ENCODE results near the gene RNU6-1. TPM values are rescaled to one million over a fixed set of nuclear protein-coding genes. Genes with fewer than 3 reads are reported as not detected.

Gene RNU6-1
- total RNA-seq, 1 donor from 2014 or later: not detected

- no peaks in the 10 kb centered on the region for H4K20me1 ChIP-seq (ENCODE audit: low read depth)
- no peaks in the 10 kb centered on the region for H3K36me3 ChIP-seq
- H3K4me2 ChIP-seq: no peak overlapping the region
- H3K79me2 ChIP-seq (ENCODE audit: low read depth): no peaks in the 10 kb centered on the region
- no peak overlapping the region for H2AFZ ChIP-seq (replicated peaks)
- H3K4me3 Mint-ChIP-seq: no peak overlapping the region
- H3K9me3 Mint-ChIP-seq: peaks cover 9% of the 10 kb centered on the region
- no peak overlapping the region for H3K4me3 ChIP-seq
- DNase-seq (ENCODE audit: low spot score): no peak
- peaks cover 36% of the 10 kb centered on the region for H3K4me1 Mint-ChIP-seq
- H3K27me3 Mint-ChIP-seq (ENCODE audit: insufficient read depth, low read depth): peaks cover 10% of the 10 kb centered on the region
- no peak overlapping the region for H3K9ac ChIP-seq
- H3K4me1 ChIP-seq: peaks cover 13% of the 10 kb centered on the region
- no peaks in the 10 kb centered on the region for H3K27me3 ChIP-seq
- H3F3A ChIP-seq (ENCODE audit: low read depth): no peaks in the 10 kb centered on the region
- peaks cover 1% of the 10 kb centered on the region for H3K36me3 Mint-ChIP-seq
- no peak overlapping the region for H3K27ac Mint-ChIP-seq
- H3K27ac ChIP-seq: no peak overlapping the region
- TF ChIP-seq EZH2 (IDR thresholded peaks at IDR 0.05) (no peak), CTCF (IDR thresholded peaks at IDR 0.05) (no peak), EZH2phosphoT487 (IDR thresholded peaks at IDR 0.05) (no peak)
- H3K9me3 ChIP-seq (ENCODE audit: low read depth): no peaks in the 10 kb centered on the region
Observed at GRCh38 chr15:67850994-67851571, 11.2 kb upstream of the RNU6-1 start.

- Mint-ChIP-seq H3K4me1 (peaks cover 37% of the 10 kb centered on the region), H3K27ac (no peak overlapping the region), H3K27me3 (ENCODE audit: insufficient read depth, low read depth) (peaks cover 10% of the 10 kb centered on the region), H3K9me3 (peaks cover 9% of the 10 kb centered on the region), H3K36me3 (peaks cover 1% of the 10 kb centered on the region), H3K4me3 (no peak overlapping the region)
- Histone ChIP-seq H3K4me1 (peaks cover 20% of the 10 kb centered on the region), H3K4me3 (no peak overlapping the region), H3K9ac (no peak overlapping the region), H3K36me3 (no peaks in the 10 kb centered on the region), H3F3A (ENCODE audit: low read depth) (peaks cover 2% of the 10 kb centered on the region), H3K27me3 (no peaks in the 10 kb centered on the region), H4K20me1 (ENCODE audit: low read depth) (no peaks in the 10 kb centered on the region), H3K9me3 (ENCODE audit: low read depth) (no peaks in the 10 kb centered on the region), H2AFZ (replicated peaks) (no peak overlapping the region), H3K79me2 (ENCODE audit: low read depth) (no peaks in the 10 kb centered on the region), H3K4me2 (no peak overlapping the region), H3K27ac (no peak overlapping the region)
- no peak for DNase-seq (ENCODE audit: low spot score)
- TF ChIP-seq CTCF (IDR thresholded peaks at IDR 0.05) (no peak), EZH2 (IDR thresholded peaks at IDR 0.05) (no peak), EZH2phosphoT487 (IDR thresholded peaks at IDR 0.05) (no peak)
Observed at GRCh38 chr15:67850336-67850735, 10.5 kb upstream of the RNU6-1 start.

DNA sequence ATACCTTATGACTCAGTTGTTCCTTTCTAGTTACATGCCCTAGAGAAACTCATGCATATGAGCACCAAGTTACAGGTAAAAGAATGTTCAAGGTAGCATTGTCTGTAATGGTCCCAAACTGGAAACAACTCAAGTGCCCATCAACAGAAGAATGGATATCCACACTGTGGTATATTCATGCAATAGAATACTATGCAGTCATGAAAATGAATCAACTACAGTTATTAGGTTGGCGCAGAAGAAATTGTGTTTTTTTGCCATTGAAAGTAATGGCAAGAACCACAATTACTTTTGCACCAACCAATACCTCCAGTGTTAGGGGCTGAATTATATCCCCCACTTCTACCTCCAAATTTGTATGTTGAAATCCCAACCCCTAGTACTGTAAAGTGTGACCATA lies 9.7 kb upstream of the RNU6-1 start:
- H2AFZ ChIP-seq (replicated peaks): no peak overlapping the region
- TF ChIP-seq EZH2phosphoT487 (IDR thresholded peaks at IDR 0.05): no peak
- no peak for TF ChIP-seq EZH2 (IDR thresholded peaks at IDR 0.05)
- no peak for TF ChIP-seq CTCF (IDR thresholded peaks at IDR 0.05)
- no peak overlapping the region for H3K27ac ChIP-seq
- peaks cover 10% of the 10 kb centered on the region for H3K27me3 Mint-ChIP-seq (ENCODE audit: insufficient read depth, low read depth)
- H3K4me3 Mint-ChIP-seq: no peak overlapping the region
- no peaks in the 10 kb centered on the region for H3K79me2 ChIP-seq (ENCODE audit: low read depth)
- H3K4me1 Mint-ChIP-seq: peaks cover 44% of the 10 kb centered on the region
- H3F3A ChIP-seq (ENCODE audit: low read depth): peaks cover 9% of the 10 kb centered on the region
- no peaks in the 10 kb centered on the region for H3K27me3 ChIP-seq
- peaks cover 1% of the 10 kb centered on the region for H3K36me3 Mint-ChIP-seq
- no peaks in the 10 kb centered on the region for H3K9me3 ChIP-seq (ENCODE audit: low read depth)
- H3K36me3 ChIP-seq: no peaks in the 10 kb centered on the region
- no peak overlapping the region for H3K27ac Mint-ChIP-seq
- H3K4me3 ChIP-seq: no peak overlapping the region
- H4K20me1 ChIP-seq (ENCODE audit: low read depth): no peaks in the 10 kb centered on the region
- H3K9me3 Mint-ChIP-seq: peaks cover 9% of the 10 kb centered on the region
- H3K4me2 ChIP-seq: no peak overlapping the region
- H3K4me1 ChIP-seq: peaks cover 28% of the 10 kb centered on the region
- no peak overlapping the region for H3K9ac ChIP-seq
- DNase-seq (ENCODE audit: low spot score): no peak
